NB4 (cell line): Measurements from ENCODE around the gene RNF150.

Experiments
- DNase-seq: peaks from one replicate; pipeline ENCODE4 v3.0.0; 2010; ENCODE audit warnings: low read depth
- H3K4me3 ChIP-seq: one replicate; pipeline ENCODE4 v1.5.1; 2011; ENCODE audit warnings: mild to moderate bottlenecking, low read depth, low read length, moderate library complexity
- MYC ChIP-seq: IDR thresholded peaks from 2 replicates; pipeline ENCODE4 v1.6.1; 2011; ENCODE audit warnings: low read depth, low read length
- POLR2A ChIP-seq: IDR thresholded peaks from 2 replicates; pipeline ENCODE4 v1.6.1; 2011; ENCODE audit warnings: mild to moderate bottlenecking; ENCODE audit not compliant: insufficient read length; ENCODE audit errors: extremely low read depth
- TF ChIP-seq, protein P1 (sequence below): IDR thresholded peaks from one replicate; pipeline ENCODE4 v1.5.1; 2012; ENCODE audit warnings: low read depth, low read length
- TF ChIP-seq, protein P2 (sequence below): IDR thresholded peaks from 2 replicates; pipeline ENCODE4 v1.6.1; 2011; ENCODE audit warnings: low read depth, low read length

RNF150 gene

GRCh38 chr4:140866492-140867005 is 266.7 kb downstream of the RNF150 start:
- DNase-seq: no peak
- H3K4me3 ChIP-seq: no peak overlapping the region
- TF ChIP-seq MYC (no peak), POLR2A (no peak)
- TF ChIP-seq, protein P1, sequence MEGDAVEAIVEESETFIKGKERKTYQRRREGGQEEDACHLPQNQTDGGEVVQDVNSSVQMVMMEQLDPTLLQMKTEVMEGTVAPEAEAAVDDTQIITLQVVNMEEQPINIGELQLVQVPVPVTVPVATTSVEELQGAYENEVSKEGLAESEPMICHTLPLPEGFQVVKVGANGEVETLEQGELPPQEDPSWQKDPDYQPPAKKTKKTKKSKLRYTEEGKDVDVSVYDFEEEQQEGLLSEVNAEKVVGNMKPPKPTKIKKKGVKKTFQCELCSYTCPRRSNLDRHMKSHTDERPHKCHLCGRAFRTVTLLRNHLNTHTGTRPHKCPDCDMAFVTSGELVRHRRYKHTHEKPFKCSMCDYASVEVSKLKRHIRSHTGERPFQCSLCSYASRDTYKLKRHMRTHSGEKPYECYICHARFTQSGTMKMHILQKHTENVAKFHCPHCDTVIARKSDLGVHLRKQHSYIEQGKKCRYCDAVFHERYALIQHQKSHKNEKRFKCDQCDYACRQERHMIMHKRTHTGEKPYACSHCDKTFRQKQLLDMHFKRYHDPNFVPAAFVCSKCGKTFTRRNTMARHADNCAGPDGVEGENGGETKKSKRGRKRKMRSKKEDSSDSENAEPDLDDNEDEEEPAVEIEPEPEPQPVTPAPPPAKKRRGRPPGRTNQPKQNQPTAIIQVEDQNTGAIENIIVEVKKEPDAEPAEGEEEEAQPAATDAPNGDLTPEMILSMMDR: no peak

DNA sequence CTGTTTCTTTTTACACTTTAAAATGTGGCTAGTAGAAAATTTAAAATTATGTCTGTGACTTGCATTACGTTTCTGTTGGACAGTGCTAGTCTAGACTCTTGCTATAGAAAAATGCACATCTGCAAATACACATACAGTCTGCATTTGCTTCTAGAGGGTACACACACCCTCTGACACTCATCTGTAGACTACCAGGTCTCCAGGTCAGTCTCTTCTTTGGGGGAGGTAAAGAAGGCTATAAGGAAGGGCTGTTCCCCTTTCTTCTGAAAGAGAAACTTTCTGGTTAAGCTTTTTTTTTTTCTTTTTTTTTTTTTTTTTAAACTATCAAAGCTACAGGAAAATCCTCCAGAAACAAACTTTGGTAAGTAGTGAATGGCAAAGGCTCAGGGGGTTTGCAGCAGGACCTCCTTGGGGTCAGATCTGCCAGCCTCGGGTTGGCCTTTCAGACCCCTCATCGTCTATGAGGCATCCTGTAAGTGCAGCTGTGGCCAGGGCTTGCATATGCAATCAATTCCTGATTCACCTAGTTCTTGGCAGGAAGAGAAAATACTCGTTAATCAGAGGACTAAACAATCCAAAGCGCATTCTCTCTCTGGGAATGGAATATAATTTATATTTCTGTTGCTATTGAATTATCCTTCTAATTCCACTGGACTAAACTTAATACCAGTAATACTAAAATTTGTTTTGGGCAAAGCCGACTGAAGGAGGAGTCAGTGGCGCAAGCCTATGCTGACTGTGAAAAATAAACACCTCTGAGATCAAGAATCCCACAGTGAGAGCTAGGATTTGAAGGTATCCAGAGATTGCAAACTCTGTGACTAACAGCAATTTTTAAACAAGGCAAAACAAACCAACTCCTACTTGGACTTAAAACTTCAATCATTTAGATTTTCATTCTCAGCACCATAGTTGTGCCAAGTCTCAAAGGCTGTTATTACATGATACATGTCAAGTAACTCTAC is 267.7 kb downstream of the RNF150 start:
- TF ChIP-seq, protein P1: no peak
- TF ChIP-seq POLR2A (no peak), MYC (no peak)
- TF ChIP-seq, protein P2, sequence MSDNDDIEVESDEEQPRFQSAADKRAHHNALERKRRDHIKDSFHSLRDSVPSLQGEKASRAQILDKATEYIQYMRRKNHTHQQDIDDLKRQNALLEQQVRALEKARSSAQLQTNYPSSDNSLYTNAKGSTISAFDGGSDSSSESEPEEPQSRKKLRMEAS: no peak
- H3K4me3 ChIP-seq: no peak overlapping the region
- DNase-seq: no peak

- TF ChIP-seq POLR2A (no peak), MYC (no peak)
- TF ChIP-seq, protein P2: no peak
- TF ChIP-seq, protein P1: no peak
- H3K4me3 ChIP-seq: no peak overlapping the region
- DNase-seq: no peak
Observed at GRCh38 chr4:140863197-140863596, 270.1 kb downstream of the RNF150 start.

DNA sequence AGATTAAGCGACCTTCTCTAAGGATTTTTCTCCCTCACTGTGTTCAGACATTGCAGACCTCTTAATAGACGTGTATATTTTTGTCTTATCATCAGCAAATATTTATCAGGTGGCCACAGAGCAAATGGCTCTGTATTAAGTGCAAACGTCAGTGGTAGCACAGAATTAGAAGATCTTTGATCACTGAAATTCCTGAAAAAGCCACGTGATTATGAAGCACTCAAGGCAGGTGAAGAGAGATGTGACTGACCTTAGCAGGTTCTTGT is 271.2 kb downstream of the RNF150 start:
- no peak for DNase-seq
- H3K4me3 ChIP-seq: no peak overlapping the region
- TF ChIP-seq POLR2A: no peak
- TF ChIP-seq, protein P2: no peak
- TF ChIP-seq, protein P1: no peak
- no peak for TF ChIP-seq MYC

GRCh38 chr4:140861359-140862176 is 271.7 kb downstream of the RNF150 start:
- DNase-seq: peak; percentile 73
- no peak overlapping the region for H3K4me3 ChIP-seq
- TF ChIP-seq, protein P1: peak; percentile 61
- no peak for TF ChIP-seq POLR2A
